AML-193 (cell line): ENCODE results near the gene KRTAP5-8.
"Not testable (repeated sequence)": the region's sequence is repeated elsewhere in the genome, so short reads cannot be mapped to it uniquely, and the experiment has no call there.

Source experiments
- DNase-seq, 2 experiments: peaks; one replicate each; lab custom pipeline; 2025; lab: John Stamatoyannopoulos, UW

The KRTAP5-8 gene

DNA sequence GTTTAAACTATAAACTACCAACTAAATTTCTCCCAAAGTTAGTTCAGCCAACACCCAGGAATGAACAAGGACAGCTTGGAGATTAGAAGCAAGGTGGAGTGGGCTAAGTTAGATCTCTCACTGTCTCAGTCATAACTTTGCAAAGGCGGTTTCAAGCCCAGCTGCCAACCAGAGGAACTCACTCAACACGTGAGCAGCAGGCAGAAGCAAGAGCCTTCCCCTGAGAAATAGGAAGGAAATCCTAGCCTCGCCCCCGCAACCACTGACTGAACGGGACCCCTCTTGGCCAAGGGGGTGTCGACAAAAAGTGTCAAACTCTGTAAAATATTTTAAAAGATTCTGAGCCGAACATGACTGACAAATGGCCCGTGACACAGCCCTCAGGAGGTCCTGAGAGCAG is 6.0 kb downstream of the KRTAP5-8 start:
- no peak for DNase-seq

DNA sequence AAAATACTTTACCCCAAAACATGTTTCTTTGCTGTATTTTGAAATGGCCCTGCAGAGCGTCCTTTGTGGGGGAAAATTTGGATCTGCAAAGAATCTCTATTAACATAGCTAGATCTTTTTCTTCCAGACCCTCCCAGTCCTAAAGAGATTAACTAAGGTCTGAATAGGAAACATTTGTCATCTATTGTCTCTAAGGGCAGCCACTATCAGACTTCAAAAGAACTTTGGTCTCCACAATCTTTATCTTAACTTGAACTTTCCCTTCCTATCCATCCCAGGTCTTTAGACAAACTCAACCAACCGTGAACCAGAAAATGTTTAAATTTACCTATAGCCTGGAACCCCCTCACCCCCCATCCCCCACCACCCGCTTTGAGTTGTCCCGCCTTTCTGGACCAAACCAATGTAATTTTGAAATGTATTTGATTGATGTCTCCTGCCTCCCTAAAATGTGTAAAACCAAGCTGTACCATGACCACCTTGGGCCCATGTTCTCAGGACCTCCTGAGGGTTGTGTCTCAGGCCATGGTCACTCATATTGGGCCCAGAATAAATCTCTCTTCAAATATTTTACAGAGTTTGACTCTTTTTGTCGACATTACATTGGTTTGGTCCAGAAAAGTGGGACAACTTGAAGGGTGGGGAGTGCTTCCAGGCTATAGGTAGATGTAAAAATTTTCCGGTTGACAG is 6.8 kb downstream of the KRTAP5-8 start:
- DNase-seq = no peak

DNA sequence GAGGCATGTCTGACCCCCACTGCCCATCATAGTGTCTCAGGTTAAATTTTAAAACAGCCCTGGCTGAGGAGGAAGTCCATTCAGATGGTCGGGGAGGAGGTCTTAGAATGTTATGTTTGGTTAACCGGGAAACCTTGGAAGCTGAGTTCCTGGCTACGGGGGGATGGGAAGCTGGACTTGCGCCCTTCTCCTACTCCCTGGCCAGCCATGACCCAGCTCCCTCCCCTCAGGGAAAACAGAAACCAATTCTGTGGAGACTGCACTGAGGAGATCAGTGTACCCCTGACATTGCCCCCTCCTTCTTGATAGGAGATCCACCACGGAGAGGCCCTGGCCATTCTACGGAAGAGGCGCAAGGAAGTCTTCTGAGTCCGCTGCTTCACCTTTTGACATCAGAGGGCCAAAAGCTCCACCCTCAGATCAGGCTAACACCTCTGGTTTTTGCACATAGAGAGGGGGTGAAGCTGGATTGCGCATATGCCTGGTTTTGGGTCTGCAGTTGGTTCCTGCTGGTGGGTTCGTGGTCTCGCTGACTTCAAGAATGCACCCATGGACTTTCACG is 7.7 kb downstream of the KRTAP5-8 start:
- no peak for DNase-seq

DNA sequence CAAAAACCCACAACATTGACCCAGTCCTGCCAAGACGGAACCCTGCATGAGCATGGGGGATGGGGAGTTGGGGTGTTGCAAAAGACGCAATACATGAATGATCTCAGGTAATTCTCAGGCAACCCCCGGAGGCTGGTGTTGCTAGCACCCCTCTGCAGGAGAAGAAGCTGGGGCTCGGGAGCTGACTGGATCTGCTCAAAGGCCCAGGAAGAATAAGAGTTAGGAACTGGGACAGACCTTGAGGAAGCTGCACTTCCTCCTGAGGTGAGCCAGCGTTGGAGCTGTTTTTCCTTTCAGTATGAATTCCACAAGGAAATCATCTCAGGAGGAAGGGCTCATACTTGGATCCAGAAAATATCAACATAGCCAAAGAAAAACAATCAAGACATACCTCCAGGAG is 10.3 kb downstream of the KRTAP5-8 start, which contains the start of gene KRTAP5-9:
Gene KRTAP5-9 (plus strand): TSS at position 301 of the 400 bp plus-strand sequence. CDS start 238 bp downstream, outside the sequence.
- DNase-seq = no peak

DNA sequence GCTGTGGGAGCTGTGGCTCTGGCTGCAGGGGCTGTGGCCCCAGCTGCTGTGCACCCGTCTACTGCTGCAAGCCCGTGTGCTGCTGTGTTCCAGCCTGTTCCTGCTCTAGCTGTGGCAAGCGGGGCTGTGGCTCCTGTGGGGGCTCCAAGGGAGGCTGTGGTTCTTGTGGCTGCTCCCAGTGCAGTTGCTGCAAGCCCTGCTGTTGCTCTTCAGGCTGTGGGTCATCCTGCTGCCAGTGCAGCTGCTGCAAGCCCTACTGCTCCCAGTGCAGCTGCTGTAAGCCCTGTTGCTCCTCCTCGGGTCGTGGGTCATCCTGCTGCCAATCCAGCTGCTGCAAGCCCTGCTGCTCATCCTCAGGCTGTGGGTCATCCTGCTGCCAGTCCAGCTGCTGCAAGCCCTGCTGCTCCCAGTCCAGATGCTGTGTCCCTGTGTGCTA is 10.9 kb downstream of the KRTAP5-8 start:
- no peak for DNase-seq

DNA sequence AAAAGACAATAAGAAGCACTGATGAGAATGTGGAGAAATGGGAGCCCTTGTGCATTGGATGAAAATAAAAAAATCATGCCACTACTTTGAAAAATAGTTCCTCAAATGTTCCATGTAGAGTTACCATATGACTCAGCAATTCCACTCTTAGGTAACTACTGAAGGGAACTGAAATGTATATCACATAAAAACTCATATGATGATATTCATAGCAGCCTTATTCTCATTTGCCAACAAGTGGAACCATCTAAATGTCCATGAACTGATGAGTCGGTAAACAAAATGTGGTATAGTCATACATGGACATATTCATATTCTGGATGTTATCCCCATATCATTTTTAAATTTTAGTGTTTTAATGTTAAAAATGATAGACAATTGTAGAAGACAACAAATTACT is 13.9 kb downstream of the KRTAP5-8 start:
- peak; percentile 26 to 33 for DNase-seq

DNA sequence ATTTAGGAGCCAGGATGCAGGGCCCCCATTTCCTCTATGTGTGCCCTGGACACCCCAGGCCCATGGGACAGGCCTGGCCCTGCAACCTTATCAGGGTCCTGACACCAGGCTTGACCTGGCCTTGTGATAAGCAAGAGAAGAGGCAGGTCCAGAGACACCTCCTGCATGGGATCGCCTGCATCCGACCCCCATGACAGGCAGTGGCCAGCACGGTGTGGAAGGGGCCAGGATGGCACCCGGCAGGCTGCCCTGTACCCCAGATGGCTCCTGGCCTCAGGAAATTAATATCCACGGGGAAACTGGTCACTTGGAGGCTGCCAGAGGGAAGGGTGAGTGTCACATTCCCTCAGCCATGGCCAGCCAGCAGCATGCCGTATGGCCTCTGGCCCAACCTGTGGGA is 17.2 kb downstream of the KRTAP5-8 start:
- DNase-seq = no peak

DNA sequence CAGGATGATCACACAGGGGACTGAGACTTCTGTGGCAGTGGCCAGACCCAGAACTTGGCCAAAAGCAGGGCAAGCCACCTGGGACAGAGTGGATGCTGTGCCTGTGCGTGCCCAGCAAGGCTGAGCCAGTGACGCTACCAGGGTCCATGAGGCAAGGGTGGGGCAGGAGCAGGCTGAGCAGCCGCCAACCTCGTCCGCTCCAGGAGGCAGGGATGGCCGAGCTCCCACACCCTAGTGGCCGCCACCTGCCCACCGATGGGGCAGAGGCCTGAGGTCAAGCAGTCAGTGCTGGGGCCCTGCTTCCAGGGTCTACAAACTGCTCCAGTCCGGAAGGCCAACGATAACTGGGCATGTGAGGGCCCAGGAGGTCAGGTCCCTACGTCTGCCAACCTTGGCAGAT is 17.7 kb downstream of the KRTAP5-8 start:
- DNase-seq = no peak

DNA sequence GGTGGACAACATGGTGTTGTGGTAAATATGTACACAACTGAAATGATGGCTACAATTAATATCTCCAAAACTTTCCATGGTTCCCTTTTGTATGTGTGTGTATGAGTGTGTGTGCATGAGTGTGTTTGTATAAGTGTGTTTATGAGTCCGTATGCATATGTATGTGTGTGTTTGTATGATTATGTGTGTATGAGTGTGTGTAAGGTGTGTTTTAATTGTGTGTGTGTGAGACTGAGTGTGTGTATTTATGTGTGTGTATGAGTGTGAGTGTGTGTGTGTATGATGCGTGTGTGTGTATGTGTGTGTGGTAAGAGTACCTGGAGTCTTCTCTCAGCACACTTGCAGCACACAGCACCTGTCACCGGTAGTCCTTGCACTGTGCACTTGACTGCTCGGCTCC is 18.2 kb downstream of the KRTAP5-8 start:
- DNase-seq = no peak

DNA sequence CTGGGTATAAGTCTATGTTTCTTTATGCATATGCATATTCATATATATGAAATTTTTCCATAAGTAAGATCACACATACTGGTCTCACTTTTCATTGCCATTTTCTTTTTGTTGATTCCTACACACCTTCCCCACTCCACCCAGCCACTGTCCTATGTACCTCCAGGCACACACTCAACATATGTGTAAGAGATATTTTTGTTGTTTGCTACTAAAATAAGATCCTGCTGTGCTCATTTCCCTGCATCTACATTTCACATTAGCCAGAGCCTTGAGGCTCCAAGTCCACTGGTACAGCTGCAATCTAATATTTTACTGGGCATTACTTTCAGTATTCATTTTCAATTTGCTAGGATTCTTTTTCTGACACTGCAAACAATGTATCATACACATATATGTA is 19.4 kb downstream of the KRTAP5-8 start:
- no peak for DNase-seq

DNA sequence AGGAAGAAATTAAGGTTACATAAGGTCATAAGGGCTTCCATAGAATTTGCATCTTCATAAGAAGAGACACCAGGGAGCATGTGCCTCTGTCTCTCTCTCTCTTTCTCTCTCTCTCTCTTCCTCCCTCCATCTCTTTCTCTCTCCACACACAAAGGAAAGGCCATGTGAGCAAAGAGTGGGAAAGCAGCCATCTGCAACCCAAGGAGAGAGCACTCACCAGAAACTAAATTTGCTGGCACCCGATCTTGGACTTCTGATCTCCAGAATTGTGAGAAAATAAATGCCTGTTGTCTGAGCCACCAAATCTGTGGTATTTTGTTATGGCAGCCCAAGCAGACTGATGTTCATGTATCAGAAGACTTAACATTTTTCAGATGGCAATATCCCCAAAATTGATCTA is 21.2 kb downstream of the KRTAP5-8 start:
- no peak for DNase-seq

DNA sequence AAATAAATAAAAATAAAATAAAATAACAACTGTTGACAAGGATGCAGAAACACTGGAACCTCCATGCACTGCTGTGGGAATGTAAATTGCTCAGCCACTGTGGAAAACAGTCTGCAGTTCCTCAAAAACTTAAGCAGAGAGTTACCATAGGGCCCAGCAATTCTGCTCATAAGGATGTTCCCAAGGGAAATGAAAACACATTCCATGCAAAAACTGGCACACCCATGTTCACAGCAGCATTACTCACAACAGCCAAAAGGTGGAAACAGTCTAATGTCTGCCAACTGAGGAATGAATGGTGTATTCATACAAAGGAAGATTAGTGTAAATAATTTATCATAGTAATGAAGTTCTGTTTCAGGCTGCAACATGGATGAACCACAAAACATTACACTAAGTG is 24.3 kb downstream of the KRTAP5-8 start:
- no peak for DNase-seq

DNA sequence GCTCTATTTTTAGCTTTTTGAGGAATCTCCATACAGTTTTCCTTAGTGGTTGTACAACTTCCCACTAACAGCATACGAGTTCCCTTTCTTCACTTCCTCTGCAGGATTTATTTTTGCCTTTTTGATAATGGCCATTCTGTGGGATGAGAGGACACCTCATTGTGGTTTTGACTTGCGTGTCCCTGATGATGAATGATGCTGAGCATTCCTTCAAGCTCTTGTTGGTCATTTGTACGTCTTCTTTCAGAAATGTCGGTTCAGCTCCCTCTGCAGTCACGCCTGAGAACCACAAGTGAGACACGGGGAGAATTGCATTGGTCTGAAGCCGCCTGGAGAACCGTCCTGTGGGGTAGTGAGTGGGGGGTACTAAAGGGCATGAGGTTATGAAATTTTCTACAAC is 25.6 kb downstream of the KRTAP5-8 start:
- DNase-seq = peak; percentile 43 to 52

DNA sequence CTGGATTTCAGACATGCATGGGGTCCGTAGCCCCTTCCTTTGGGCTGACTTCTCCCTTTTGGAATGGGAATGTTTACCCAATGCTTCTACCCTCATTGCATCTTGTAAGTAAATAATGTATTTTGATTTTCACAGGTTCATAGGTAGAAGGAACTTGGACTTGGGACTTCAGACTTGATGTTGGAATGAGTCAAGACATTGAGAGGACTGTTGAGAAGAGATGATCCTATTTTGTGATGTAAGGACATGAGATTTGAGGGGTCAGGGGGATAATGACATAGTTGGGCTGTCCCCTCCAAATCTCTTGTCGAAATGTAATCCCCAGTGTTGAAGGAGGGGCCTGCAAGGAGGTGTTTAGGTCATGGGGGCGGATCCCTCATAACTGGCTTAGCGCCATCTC is 26.6 kb downstream of the KRTAP5-8 start:
- no peak for DNase-seq

DNA sequence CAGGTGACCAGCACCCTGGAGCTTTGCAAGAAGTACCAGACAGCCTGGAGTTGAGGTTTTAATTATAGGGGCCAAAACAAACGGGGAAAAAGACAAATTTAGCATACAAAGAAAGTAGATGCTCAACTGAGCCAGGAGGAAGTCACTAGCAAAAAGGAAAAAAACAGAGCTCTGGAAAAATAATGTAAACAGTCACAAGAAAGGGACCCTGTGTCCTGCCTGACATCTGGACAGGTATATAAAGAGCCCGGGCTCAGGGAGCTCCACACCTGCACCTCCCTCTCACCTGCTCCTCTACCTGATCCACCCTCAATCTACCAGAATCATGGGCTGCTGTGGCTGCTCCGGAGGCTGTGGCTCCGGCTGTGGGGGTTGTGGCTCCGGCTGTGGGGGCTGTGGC is 27.4 kb downstream of the KRTAP5-8 start, which contains the start of gene KRTAP5-10:
Gene KRTAP5-10 (plus strand): TSS at position 301 of the 400 bp plus-strand sequence. CDS start 25 bp downstream, at position 326.
- no peak for DNase-seq

DNA sequence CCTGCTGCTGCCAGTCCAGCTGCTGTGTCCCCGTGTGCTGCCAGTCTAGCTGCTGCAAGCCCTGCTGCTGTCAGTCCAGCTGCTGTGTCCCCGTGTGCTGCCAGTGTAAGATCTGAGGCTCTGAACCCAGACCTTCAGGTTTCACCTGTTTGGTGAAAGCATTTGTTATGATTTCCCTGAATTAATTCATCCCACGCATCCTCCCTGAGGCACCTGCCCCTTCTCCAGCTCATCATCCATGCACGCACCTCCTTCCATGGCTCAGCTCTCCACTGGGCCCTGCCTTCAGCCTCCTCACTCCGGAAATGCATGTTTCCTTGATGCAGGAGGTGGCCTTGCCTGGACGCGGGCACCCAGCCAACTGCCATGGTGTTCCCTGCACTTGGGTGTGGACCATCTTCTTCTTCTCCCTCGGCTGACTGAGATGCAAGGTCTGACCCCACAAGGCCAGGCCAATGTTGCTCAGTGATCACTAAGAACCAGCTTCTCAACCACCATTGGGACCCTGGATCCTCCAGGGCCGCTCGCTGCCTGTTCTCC is 28.3 kb downstream of the KRTAP5-8 start:
- DNase-seq = no peak

DNA sequence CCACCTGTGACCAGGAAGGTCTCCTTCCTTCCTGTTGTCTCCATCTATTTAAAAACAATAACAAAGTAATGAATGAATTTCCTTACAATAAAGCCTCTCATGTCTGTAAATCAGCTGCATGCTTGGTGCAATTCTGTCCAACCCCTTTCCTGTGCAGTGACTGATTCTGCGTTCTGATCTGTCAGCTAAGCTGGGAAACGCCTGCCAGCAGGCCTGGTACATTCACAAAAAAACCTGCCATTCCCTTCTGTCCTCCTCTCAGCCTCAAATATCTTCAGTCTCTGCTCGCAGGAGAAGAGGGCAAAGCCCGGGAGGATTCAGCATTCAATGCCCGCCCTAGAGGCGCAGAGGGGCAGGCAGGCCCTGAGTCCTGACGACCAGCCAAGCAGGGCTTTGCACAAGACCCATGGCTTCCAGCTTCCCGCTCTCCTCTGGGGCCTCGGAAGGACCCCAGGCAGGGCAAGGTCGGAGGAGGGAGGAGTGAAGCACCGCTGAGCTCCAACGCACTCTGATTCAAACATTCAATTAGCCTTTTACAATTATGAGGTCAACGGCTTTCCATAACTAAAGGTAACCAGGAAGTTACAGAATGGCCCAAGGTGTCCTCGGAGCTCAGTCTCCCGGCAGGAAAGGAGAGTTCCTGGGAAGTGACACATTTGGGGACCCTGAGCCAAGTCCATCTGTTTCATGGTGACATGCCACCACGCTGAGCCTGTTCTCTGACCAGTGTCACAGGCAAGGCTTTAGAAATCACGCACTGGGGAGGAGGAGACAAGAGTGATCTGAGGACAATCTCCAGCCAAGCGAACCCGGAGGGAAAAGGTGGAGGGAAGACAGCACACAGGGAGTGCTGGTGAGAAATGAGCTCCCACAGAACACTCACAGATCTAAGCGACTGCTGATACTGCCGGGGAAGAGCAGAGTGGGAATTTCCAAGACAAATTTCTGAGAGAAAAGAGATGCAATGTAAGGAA is 29.1 kb downstream of the KRTAP5-8 start:
- not testable (repeated sequence) for DNase-seq

DNA sequence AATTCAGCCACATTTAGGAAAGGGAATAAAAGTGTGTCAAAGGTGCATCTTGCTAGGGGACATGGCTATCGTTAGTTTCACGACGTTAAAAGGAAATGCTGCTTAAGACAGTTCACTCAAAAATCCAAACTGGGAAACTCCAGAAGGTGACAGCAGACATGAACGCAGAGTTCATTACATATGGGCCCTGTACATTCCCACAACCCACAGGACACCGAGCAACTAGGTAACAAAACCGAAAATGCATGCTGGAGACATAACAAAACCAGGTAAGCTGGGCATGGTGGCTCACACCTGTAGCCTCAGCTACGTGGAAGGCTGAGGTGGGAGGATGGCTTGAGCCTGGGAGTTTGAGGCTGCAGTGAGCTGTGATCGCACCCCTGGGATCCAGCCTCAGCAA is 29.8 kb downstream of the KRTAP5-8 start:
- not testable (repeated sequence) for DNase-seq

DNA sequence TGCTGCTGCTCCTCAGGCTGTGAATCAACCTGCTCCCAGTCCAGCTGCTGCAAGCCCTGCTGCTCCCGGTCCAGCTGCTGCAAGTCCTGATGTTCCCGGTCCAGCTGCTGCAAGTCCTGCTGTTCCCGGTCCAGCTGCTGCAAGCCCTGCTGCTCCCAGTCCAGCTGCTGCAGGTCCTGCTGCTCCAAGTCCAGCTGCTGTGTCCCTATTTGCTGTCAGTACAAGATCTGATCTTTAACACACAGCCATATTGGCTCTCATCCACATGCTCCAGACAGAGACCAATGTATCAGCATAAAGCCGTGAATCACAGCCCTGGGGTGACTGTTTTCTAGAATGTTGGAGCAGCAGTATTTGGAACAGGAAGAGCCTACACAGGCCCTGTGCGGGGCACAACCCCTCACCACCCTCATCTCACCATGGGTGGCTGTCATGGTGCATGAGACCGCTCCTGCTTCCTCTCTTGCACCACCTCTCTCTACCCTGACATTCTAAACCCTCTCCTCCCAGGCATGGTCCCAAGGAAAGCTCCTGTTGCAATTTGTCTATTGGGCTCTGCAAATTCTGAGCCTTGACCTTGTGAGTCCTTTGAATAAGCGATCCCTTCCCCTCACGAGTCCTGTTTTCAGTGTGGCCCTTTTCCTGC is 31.0 kb downstream of the KRTAP5-8 start:
- no peak for DNase-seq

DNA sequence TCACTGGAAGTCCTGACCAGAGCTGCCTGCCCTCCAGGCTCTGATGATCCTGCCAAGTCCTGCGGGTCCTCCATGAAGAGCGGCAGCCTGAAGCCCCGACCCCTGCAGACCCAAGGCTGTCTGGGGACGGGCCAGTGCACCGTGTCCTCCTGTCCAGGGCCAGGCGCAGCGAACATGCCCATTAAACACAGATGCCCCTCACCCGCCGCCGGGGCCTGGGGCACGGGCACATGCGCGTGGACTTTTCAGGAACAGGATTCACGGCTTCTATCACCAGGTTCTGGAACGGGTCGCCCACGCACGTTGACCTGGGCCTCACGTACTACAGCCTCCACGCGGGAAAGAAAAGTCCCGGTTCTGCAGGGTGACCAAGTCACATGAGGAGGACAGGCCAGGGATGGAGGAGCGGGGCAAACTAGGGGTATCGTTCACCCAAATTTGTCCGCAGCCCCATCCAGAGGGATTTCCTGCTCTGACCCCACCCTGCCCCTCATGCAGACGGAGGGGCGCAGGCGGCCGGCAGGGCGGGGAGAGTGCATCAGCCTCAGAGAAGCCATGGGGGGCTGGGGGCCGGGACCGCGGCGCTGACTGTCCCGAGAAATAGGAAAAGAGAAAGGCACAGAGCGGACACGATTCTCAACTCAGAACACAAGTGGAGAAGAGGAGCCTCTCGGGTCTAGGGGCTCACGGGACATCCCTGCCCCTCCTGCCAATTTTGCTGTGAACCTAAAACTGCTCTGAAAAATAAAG is 33.5 kb downstream of the KRTAP5-8 start:
- DNase-seq = not testable (repeated sequence)

DNA sequence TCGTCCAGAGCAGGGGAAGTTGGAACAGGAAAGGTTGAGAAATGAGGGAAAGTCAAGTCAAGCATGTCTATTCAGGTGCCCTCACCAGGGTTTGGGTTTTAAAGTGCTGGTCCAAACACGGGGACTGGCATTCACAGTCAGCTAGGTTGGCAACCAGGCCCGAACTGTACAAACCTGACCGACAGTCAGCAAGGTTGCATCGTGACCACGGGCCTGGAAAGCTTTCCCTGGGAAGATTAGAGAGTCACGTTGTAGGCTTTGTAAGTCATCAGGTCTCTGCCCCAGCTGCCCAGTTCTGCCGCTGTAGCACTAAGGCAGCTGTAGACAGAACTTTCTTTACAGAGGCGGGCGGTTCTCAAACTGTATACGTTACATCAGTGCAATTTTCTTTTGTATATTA is 35.0 kb downstream of the KRTAP5-8 start:
- DNase-seq = no peak
